ENCODE data around the gene EDC4. TPM values are rescaled to one million over a fixed set of nuclear protein-coding genes. Genes with fewer than 3 reads are reported as not detected.
A peak's percentile ranks its signal among the peaks of the same experiment; 100 is the strongest.

Gene EDC4
- total RNA-seq, 1 donor from 2014 or later: 64.8 TPM

DNA sequence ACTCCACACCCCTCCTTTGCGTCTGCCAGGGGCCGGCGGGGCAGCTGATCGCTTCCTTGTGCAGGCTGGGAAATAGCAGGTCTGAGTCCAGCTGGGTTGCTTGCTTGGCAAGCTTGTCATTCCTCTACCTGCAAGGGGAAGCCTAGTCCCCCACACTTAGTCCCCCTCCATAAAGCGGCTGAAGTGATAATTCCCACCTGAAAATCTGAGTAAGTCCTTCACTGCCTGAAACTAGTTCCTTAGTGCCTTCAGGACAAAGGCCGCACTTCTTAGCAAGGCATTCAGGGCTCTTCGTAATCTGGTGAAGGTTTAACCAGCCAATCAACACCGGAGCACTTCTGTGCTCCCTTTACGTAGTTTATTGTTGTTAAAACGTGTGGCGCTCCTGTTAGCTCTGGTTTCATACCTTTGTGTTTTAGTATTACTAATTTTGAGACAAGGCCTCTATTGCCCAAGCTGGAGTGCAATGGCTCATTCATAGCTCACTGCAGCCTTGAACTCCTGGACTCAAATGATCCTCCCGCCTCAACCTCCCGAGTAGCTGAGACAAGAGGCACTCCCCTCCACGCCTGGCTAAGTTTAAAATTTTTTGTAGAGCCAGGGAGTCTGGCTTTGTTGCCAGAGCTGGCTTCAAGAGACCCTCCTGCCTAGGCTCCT is 21.0 kb downstream of the EDC4 start:
- TF ChIP-seq EZH2 (IDR thresholded peaks at IDR 0.05; ENCODE audit: insufficient read depth, low read length): no peak
- TF ChIP-seq, protein P1, sequence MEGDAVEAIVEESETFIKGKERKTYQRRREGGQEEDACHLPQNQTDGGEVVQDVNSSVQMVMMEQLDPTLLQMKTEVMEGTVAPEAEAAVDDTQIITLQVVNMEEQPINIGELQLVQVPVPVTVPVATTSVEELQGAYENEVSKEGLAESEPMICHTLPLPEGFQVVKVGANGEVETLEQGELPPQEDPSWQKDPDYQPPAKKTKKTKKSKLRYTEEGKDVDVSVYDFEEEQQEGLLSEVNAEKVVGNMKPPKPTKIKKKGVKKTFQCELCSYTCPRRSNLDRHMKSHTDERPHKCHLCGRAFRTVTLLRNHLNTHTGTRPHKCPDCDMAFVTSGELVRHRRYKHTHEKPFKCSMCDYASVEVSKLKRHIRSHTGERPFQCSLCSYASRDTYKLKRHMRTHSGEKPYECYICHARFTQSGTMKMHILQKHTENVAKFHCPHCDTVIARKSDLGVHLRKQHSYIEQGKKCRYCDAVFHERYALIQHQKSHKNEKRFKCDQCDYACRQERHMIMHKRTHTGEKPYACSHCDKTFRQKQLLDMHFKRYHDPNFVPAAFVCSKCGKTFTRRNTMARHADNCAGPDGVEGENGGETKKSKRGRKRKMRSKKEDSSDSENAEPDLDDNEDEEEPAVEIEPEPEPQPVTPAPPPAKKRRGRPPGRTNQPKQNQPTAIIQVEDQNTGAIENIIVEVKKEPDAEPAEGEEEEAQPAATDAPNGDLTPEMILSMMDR (IDR thresholded peaks at IDR 0.05; ENCODE audit: insufficient read depth, low read depth, low read length): no peak
- Mint-ChIP-seq H3K4me3 (ENCODE audit: unreplicated experiment) (peak overlapping the region; percentile 97), H3K27me3 (ENCODE audit: low read depth, unreplicated experiment) (no peaks in the 10 kb centered on the region), H3K27ac (ENCODE audit: unreplicated experiment) (peak overlapping the region; percentile 97), H3K4me1 (ENCODE audit: low read depth, unreplicated experiment) (peaks cover 2% of the 10 kb centered on the region), H3K9me3 (ENCODE audit: unreplicated experiment) (no peaks in the 10 kb centered on the region), H3K36me3 (ENCODE audit: low read depth, unreplicated experiment) (no peaks in the 10 kb centered on the region)
- peaks cover 26% of the 10 kb centered on the region for H4K20me1 ChIP-seq (ENCODE audit: insufficient read depth, low read length)
- peak overlapping the region; percentile 91 for H2AFZ ChIP-seq (ENCODE audit: low read depth, low read length)
- H3K4me2 ChIP-seq (ENCODE audit: low read length): peak overlapping the region; percentile 92
- FAIRE-seq: no peak
- H3K4me1 ChIP-seq (ENCODE audit: insufficient read depth, low read length): peaks cover 24% of the 10 kb centered on the region
- H3K9ac ChIP-seq (ENCODE audit: low read length): peak overlapping the region; percentile 98
- no peaks in the 10 kb centered on the region for H3K27me3 ChIP-seq (ENCODE audit: insufficient read depth, low read length)
- H3K27ac ChIP-seq (ENCODE audit: low read depth, low read length): peak overlapping the region; percentile 90
- H3K36me3 ChIP-seq (ENCODE audit: insufficient read depth, low read length): no peaks in the 10 kb centered on the region
- peak overlapping the region; percentile 88 for H3K4me3 ChIP-seq (ENCODE audit: insufficient read depth, low read depth, low read length)
- H3K9me3 ChIP-seq (ENCODE audit: insufficient read depth, low read depth, low read length): no peaks in the 10 kb centered on the region
- DNase-seq (ENCODE audit: low read depth): peak; percentile 13
- H3K79me2 ChIP-seq (ENCODE audit: insufficient read depth, low read length): peaks cover 51% of the 10 kb centered on the region

DNA sequence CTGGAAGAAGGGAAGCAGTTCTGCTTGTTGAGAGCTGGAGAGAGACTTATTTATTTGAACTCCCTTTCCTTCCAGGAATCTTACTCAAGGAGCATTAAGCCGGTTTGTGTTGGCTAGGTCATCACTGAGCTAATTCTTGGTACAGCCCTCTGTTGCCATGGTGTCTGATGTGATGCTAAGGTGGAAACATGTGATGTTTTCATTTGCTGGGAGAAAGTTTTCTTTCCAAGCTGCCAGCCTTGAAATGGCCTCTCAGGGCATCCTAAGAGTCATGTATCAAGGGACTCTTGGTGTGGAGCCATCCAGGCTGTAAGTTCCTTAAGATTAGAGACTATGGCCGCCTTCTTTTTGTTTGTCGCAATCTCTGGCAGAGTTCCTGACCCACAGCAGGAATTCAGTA is 24.4 kb downstream of the EDC4 start:
- H3K9ac ChIP-seq (ENCODE audit: low read length): no peak overlapping the region
- no peak overlapping the region for H3K4me3 ChIP-seq (ENCODE audit: insufficient read depth, low read depth, low read length)
- H3K4me2 ChIP-seq (ENCODE audit: low read length): peak overlapping the region; percentile 19
- peaks cover 24% of the 10 kb centered on the region for H3K4me1 ChIP-seq (ENCODE audit: insufficient read depth, low read length)
- H3K79me2 ChIP-seq (ENCODE audit: insufficient read depth, low read length): peaks cover 74% of the 10 kb centered on the region
- Mint-ChIP-seq H3K36me3 (ENCODE audit: low read depth, unreplicated experiment) (peaks cover 6% of the 10 kb centered on the region), H3K27me3 (ENCODE audit: low read depth, unreplicated experiment) (no peaks in the 10 kb centered on the region), H3K4me3 (ENCODE audit: unreplicated experiment) (peak overlapping the region; percentile 1), H3K9me3 (ENCODE audit: unreplicated experiment) (no peaks in the 10 kb centered on the region), H3K4me1 (ENCODE audit: low read depth, unreplicated experiment) (peaks cover 11% of the 10 kb centered on the region), H3K27ac (ENCODE audit: unreplicated experiment) (no peak overlapping the region)
- H3K27me3 ChIP-seq (ENCODE audit: insufficient read depth, low read length): no peaks in the 10 kb centered on the region
- H3K9me3 ChIP-seq (ENCODE audit: insufficient read depth, low read depth, low read length): no peaks in the 10 kb centered on the region
- H2AFZ ChIP-seq (ENCODE audit: low read depth, low read length): no peak overlapping the region
- no peak overlapping the region for H3K27ac ChIP-seq (ENCODE audit: low read depth, low read length)
- DNase-seq (ENCODE audit: low read depth) (peak; percentile 51), FAIRE-seq (no peak)
- H4K20me1 ChIP-seq (ENCODE audit: insufficient read depth, low read length): peaks cover 42% of the 10 kb centered on the region
- H3K36me3 ChIP-seq (ENCODE audit: insufficient read depth, low read length): no peaks in the 10 kb centered on the region
- TF ChIP-seq, protein P1 (IDR thresholded peaks at IDR 0.05; ENCODE audit: insufficient read depth, low read depth, low read length): no peak
- no peak for TF ChIP-seq EZH2 (IDR thresholded peaks at IDR 0.05; ENCODE audit: insufficient read depth, low read length)

DNA sequence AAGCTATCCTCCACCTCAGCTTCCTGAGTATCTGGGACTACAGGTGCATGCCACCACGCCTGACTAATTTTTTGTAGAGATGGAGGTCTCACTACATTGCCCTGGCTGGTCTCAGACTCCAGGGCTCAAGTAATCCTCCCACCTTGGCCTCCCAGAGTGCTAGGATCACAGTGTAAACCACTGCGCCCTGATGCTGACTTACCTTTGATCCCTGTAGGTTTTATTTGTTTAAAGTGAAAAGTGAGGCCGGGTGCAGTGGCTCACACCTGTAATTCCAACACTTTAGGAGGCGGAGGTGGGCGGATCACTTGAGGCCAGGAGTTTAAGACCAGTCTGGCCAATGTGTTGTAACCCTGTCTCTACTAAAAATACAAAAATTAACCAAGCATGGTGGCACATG is 28.9 kb downstream of the EDC4 start:
- no peaks in the 10 kb centered on the region for H3K27me3 ChIP-seq (ENCODE audit: insufficient read depth, low read length)
- Mint-ChIP-seq H3K27ac (ENCODE audit: unreplicated experiment) (no peak overlapping the region), H3K9me3 (ENCODE audit: unreplicated experiment) (no peaks in the 10 kb centered on the region), H3K4me3 (ENCODE audit: unreplicated experiment) (no peak overlapping the region), H3K36me3 (ENCODE audit: low read depth, unreplicated experiment) (peaks cover 6% of the 10 kb centered on the region), H3K4me1 (ENCODE audit: low read depth, unreplicated experiment) (peaks cover 15% of the 10 kb centered on the region), H3K27me3 (ENCODE audit: low read depth, unreplicated experiment) (no peaks in the 10 kb centered on the region)
- peaks cover 34% of the 10 kb centered on the region for H4K20me1 ChIP-seq (ENCODE audit: insufficient read depth, low read length)
- DNase-seq (ENCODE audit: low read depth) (no peak), FAIRE-seq (no peak)
- H3K4me1 ChIP-seq (ENCODE audit: insufficient read depth, low read length): peaks cover 7% of the 10 kb centered on the region
- no peak overlapping the region for H3K27ac ChIP-seq (ENCODE audit: low read depth, low read length)
- no peak overlapping the region for H3K4me3 ChIP-seq (ENCODE audit: insufficient read depth, low read depth, low read length)
- no peak overlapping the region for H2AFZ ChIP-seq (ENCODE audit: low read depth, low read length)
- H3K4me2 ChIP-seq (ENCODE audit: low read length): no peak overlapping the region
- H3K79me2 ChIP-seq (ENCODE audit: insufficient read depth, low read length): peaks cover 43% of the 10 kb centered on the region
- no peaks in the 10 kb centered on the region for H3K9me3 ChIP-seq (ENCODE audit: insufficient read depth, low read depth, low read length)
- no peak overlapping the region for H3K9ac ChIP-seq (ENCODE audit: low read length)
- TF ChIP-seq, protein P1 (IDR thresholded peaks at IDR 0.05; ENCODE audit: insufficient read depth, low read depth, low read length): no peak
- TF ChIP-seq EZH2 (IDR thresholded peaks at IDR 0.05; ENCODE audit: insufficient read depth, low read length): no peak
- H3K36me3 ChIP-seq (ENCODE audit: insufficient read depth, low read length): no peaks in the 10 kb centered on the region
